ENCODE measurements around the gene HNRNPA3. TPM values are rescaled to one million over a fixed set of nuclear protein-coding genes. Genes with fewer than 3 reads are reported as not detected.

Gene HNRNPA3
- total RNA-seq, 1 donor from 2014 or later: 339 TPM

GRCh38 chr2:177252808-177253531 is 40.4 kb downstream of the HNRNPA3 start:
- TF ChIP-seq CTCF (IDR thresholded peaks at IDR 0.05; ENCODE audit: unreplicated experiment): no peak
- no peak for DNase-seq (ENCODE audit: low spot score, unreplicated experiment)
- Mint-ChIP-seq H3K4me1 (ENCODE audit: low read depth) (peaks cover 45% of the 10 kb centered on the region), H3K4me3 (ENCODE audit: low read depth) (no peak overlapping the region), H3K9me3 (ENCODE audit: low read depth) (no peaks in the 10 kb centered on the region), H3K27me3 (no peaks in the 10 kb centered on the region), H3K36me3 (ENCODE audit: insufficient read depth) (peaks cover 17% of the 10 kb centered on the region), H3K27ac (peak overlapping the region; percentile 51)

GRCh38 chr2:177253704-177254103 is 41.1 kb downstream of the HNRNPA3 start:
- Mint-ChIP-seq H3K27me3 (no peaks in the 10 kb centered on the region), H3K27ac (no peak overlapping the region), H3K4me3 (ENCODE audit: low read depth) (no peak overlapping the region), H3K36me3 (ENCODE audit: insufficient read depth) (peaks cover 24% of the 10 kb centered on the region), H3K4me1 (ENCODE audit: low read depth) (peaks cover 45% of the 10 kb centered on the region), H3K9me3 (ENCODE audit: low read depth) (peaks cover 4% of the 10 kb centered on the region)
- TF ChIP-seq CTCF (IDR thresholded peaks at IDR 0.05; ENCODE audit: unreplicated experiment): no peak
- no peak for DNase-seq (ENCODE audit: low spot score, unreplicated experiment)

- TF ChIP-seq CTCF (IDR thresholded peaks at IDR 0.05; ENCODE audit: unreplicated experiment): peak; percentile 65
- peaks cover 27% of the 10 kb centered on the region for H3K36me3 Mint-ChIP-seq (ENCODE audit: insufficient read depth)
- H3K27me3 Mint-ChIP-seq: no peaks in the 10 kb centered on the region
- H3K4me3 Mint-ChIP-seq (ENCODE audit: low read depth): no peak overlapping the region
- H3K4me1 Mint-ChIP-seq (ENCODE audit: low read depth): peaks cover 45% of the 10 kb centered on the region
- H3K27ac Mint-ChIP-seq: peak overlapping the region; percentile 31
- H3K9me3 Mint-ChIP-seq (ENCODE audit: low read depth): peaks cover 4% of the 10 kb centered on the region
- DNase-seq (ENCODE audit: low spot score, unreplicated experiment): peak; percentile 26
Observed at GRCh38 chr2:177254433-177255226, 42.0 kb downstream of the HNRNPA3 start.

- peaks cover 25% of the 10 kb centered on the region for H3K36me3 Mint-ChIP-seq (ENCODE audit: insufficient read depth)
- H3K27me3 Mint-ChIP-seq: no peaks in the 10 kb centered on the region
- no peak for TF ChIP-seq CTCF (IDR thresholded peaks at IDR 0.05; ENCODE audit: unreplicated experiment)
- H3K4me3 Mint-ChIP-seq (ENCODE audit: low read depth): no peak overlapping the region
- H3K4me1 Mint-ChIP-seq (ENCODE audit: low read depth): peaks cover 44% of the 10 kb centered on the region
- DNase-seq (ENCODE audit: low spot score, unreplicated experiment): no peak
- H3K27ac Mint-ChIP-seq: no peak overlapping the region
- H3K9me3 Mint-ChIP-seq (ENCODE audit: low read depth): peaks cover 4% of the 10 kb centered on the region
Observed at GRCh38 chr2:177255227-177255601, 42.6 kb downstream of the HNRNPA3 start.

- Mint-ChIP-seq H3K36me3 (ENCODE audit: insufficient read depth) (peaks cover 26% of the 10 kb centered on the region), H3K27ac (peak overlapping the region; percentile 45), H3K4me1 (ENCODE audit: low read depth) (peaks cover 48% of the 10 kb centered on the region), H3K9me3 (ENCODE audit: low read depth) (peaks cover 4% of the 10 kb centered on the region), H3K27me3 (no peaks in the 10 kb centered on the region), H3K4me3 (ENCODE audit: low read depth) (no peak overlapping the region)
- DNase-seq (ENCODE audit: low spot score, unreplicated experiment): no peak
- TF ChIP-seq CTCF (IDR thresholded peaks at IDR 0.05; ENCODE audit: unreplicated experiment): no peak
Observed at GRCh38 chr2:177256026-177256425, 43.4 kb downstream of the HNRNPA3 start.
